Midbrain (tissue), 1 donor: ENCODE results near the gene WDPCP.
"Not testable (repeated sequence)": the region's sequence is repeated elsewhere in the genome, so short reads cannot be mapped to it uniquely, and the experiment has no call there.

Experiments used
- DNase-seq: peaks from one replicate; lab custom pipeline; 2025; lab: John Stamatoyannopoulos, UW

Gene WDPCP

GRCh38 chr2:63357722-63358121 is 230.6 kb downstream of the WDPCP start:
- DNase-seq = not testable (repeated sequence)

GRCh38 chr2:63347361-63347760 is 240.9 kb downstream of the WDPCP start:
- no peak for DNase-seq

- no peak for DNase-seq
Observed at GRCh38 chr2:63346411-63346810, 241.9 kb downstream of the WDPCP start.

GRCh38 chr2:63345285-63345633 is 243.0 kb downstream of the WDPCP start:
- no peak for DNase-seq

GRCh38 chr2:63344575-63345284 is 243.5 kb downstream of the WDPCP start:
- DNase-seq = no peak

GRCh38 chr2:63343397-63344109 is 244.7 kb downstream of the WDPCP start:
- DNase-seq = no peak

- no peak for DNase-seq
Observed at GRCh38 chr2:63340443-63340842, 247.8 kb downstream of the WDPCP start.

GRCh38 chr2:63334910-63335309 is 253.4 kb downstream of the WDPCP start:
- DNase-seq = no peak

- DNase-seq = no peak
Observed at GRCh38 chr2:63326473-63326872, 261.8 kb downstream of the WDPCP start.

- not testable (repeated sequence) for DNase-seq
Observed at GRCh38 chr2:63323662-63324061, 264.6 kb downstream of the WDPCP start.

- DNase-seq = not testable (repeated sequence)
Observed at GRCh38 chr2:63321973-63322372, 266.3 kb downstream of the WDPCP start.

GRCh38 chr2:63320669-63321068 is 267.6 kb downstream of the WDPCP start:
- DNase-seq = no peak

- DNase-seq = no peak
Observed at GRCh38 chr2:63310614-63311013, 277.7 kb downstream of the WDPCP start.

GRCh38 chr2:63301481-63301880 is 286.8 kb downstream of the WDPCP start:
- DNase-seq = no peak

- DNase-seq = no peak
Observed at GRCh38 chr2:63300835-63301234, 287.4 kb downstream of the WDPCP start.

GRCh38 chr2:63287956-63288355 is 300.3 kb downstream of the WDPCP start:
- DNase-seq = no peak

- DNase-seq = not testable (repeated sequence)
Observed at GRCh38 chr2:63286520-63286919, 301.8 kb downstream of the WDPCP start.

- DNase-seq = no peak
Observed at GRCh38 chr2:63283273-63283672, 305.0 kb downstream of the WDPCP start.

- DNase-seq = no peak
Observed at GRCh38 chr2:63272560-63272959, 315.7 kb downstream of the WDPCP start.

GRCh38 chr2:63270717-63271116 is 317.6 kb downstream of the WDPCP start:
- no peak for DNase-seq

GRCh38 chr2:63268946-63269345 is 319.3 kb downstream of the WDPCP start:
- DNase-seq = no peak

GRCh38 chr2:63261137-63261621 is 327.1 kb downstream of the WDPCP start:
- no peak for DNase-seq

- DNase-seq = no peak
Observed at GRCh38 chr2:63257473-63257872, 330.8 kb downstream of the WDPCP start.

- no peak for DNase-seq
Observed at GRCh38 chr2:63249161-63249560, 339.1 kb downstream of the WDPCP start.
